IMR-90 (cell line): ENCODE results near the gene VAC14. TPM values are rescaled to one million over a fixed set of nuclear protein-coding genes. Genes with fewer than 3 reads are reported as not detected.
A peak's percentile ranks its signal among the peaks of the same experiment; 100 is the strongest.

Experiments
- ATAC-seq: fragments of 200-7000 bp; cut with Tn5 transposase; 2 replicates; pipeline ENCODE4 v1.9.1; 2020; ENCODE audit warnings: low read depth, mild to moderate bottlenecking, moderate library complexity
- BruUV-seq: library from RNA; stranded (reverse); fragments of 400-500 nt; replicated peaks from 2 replicates; lab custom pipeline; 2021; lab: Mats Ljungman, UMichigan
- CTCF ChIA-PET: fragments of 300-600 bp; formaldehyde crosslinking; extraction: SDS; loops from one replicate; lab custom pipeline; 2021; ENCODE audit warnings: antibody characterized with exemption; lab: Yijun Ruan, JAX
- POLR2A ChIA-PET: fragments of 300-600 bp; sonication (Branson Sonifier 250); formaldehyde crosslinking; loops from one replicate; lab custom pipeline; 2022; ENCODE audit warnings: antibody characterized with exemption; ENCODE audit not compliant: unreplicated experiment; lab: Charles Lee
- DNase-seq: peaks from one replicate; pipeline ENCODE4 v3.0.0; 2013
- H2AFZ ChIP-seq: replicated peaks from 2 replicates; pipeline ENCODE3; 2013; ENCODE audit warnings: low read length, mild to moderate bottlenecking; ENCODE audit not compliant: poor library complexity
- H2AK5ac ChIP-seq: 2 replicates; pipeline ENCODE4 v1.6.1; 2013; ENCODE audit warnings: low read depth, low read length, inconsistent platforms
- H2AK9ac ChIP-seq: replicated peaks from 2 replicates; pipeline ENCODE3; 2013; ENCODE audit warnings: mild to moderate bottlenecking, low read depth, low read length, moderate library complexity; ENCODE audit not compliant: poor library complexity
- H2BK120ac ChIP-seq: 2 replicates; pipeline ENCODE4 v1.6.1; 2013; ENCODE audit warnings: low read depth, low read length, inconsistent platforms
- H2BK15ac ChIP-seq: 3 replicates; pipeline ENCODE4 v1.6.1; 2013; ENCODE audit warnings: low read depth, low read length, inconsistent platforms
- H2BK20ac ChIP-seq: 2 replicates; pipeline ENCODE4 v1.6.1; 2013; ENCODE audit warnings: low read depth, mild to moderate bottlenecking, inconsistent platforms, low read length, moderate library complexity
- H2BK5ac ChIP-seq: 2 replicates; pipeline ENCODE4 v1.6.1; 2013; ENCODE audit warnings: mild to moderate bottlenecking, low read depth, low read length, inconsistent platforms; ENCODE audit not compliant: poor library complexity, severe bottlenecking
- H3K14ac ChIP-seq: replicated peaks from 2 replicates; pipeline ENCODE4 v1.6.1; 2013; ENCODE audit warnings: low read depth, low read length, inconsistent platforms
- H3K18ac ChIP-seq: 2 replicates; pipeline ENCODE4 v1.6.1; 2013; ENCODE audit warnings: low read depth, low read length, control low read depth
- H3K23ac ChIP-seq: 2 replicates; pipeline ENCODE4 v1.6.1; 2013; ENCODE audit warnings: low read depth, low read length, inconsistent platforms
- H3K27ac ChIP-seq: 2 replicates; pipeline ENCODE4 v1.5.1; 2013; ENCODE audit warnings: mild to moderate bottlenecking, control low read depth, low read length; ENCODE audit not compliant: insufficient read depth
- H3K27me3 ChIP-seq: 2 replicates; pipeline ENCODE4 v1.6.1; 2013; ENCODE audit warnings: low read length; ENCODE audit not compliant: control insufficient read depth, insufficient read depth
- H3K36me3 ChIP-seq: 2 replicates; pipeline ENCODE4 v1.6.1; 2013; ENCODE audit warnings: low read length, mixed read lengths; ENCODE audit not compliant: control insufficient read depth, insufficient read depth
- H3K4ac ChIP-seq: 2 replicates; pipeline ENCODE4 v1.6.1; 2013; ENCODE audit warnings: low read depth, low read length, inconsistent platforms
- H3K4me1 ChIP-seq: 2 replicates; pipeline ENCODE4 v1.6.1; 2013; ENCODE audit warnings: low read length, mixed read lengths; ENCODE audit not compliant: control insufficient read depth, insufficient read depth
- H3K4me2 ChIP-seq: 2 replicates; pipeline ENCODE4 v1.6.1; 2013; ENCODE audit warnings: low read depth, mild to moderate bottlenecking, control low read depth, low read length, moderate library complexity
- H3K4me3 ChIP-seq: 2 replicates; pipeline ENCODE4 v1.5.1; 2013; ENCODE audit warnings: low read depth, mild to moderate bottlenecking, control low read depth, low read length, moderate library complexity; ENCODE audit not compliant: insufficient read depth
- H3K56ac ChIP-seq: 2 replicates; pipeline ENCODE4 v1.6.1; 2013; ENCODE audit warnings: low read length, inconsistent platforms; ENCODE audit not compliant: insufficient read depth; ENCODE audit errors: extremely low read depth
- H3K79me1 ChIP-seq, 2 experiments: 2 replicates each; pipeline ENCODE4 v1.6.1; 2013; ENCODE audit warnings: low read length in 2 of 2, inconsistent platforms in 1 of 2, low read depth in 1 of 2
- H3K9ac ChIP-seq: 2 replicates; pipeline ENCODE4 v1.6.1; 2013; ENCODE audit warnings: low read depth, low read length, control low read depth
- H3K9me1 ChIP-seq: 2 replicates; pipeline ENCODE4 v1.6.1; 2013; ENCODE audit warnings: low read length, inconsistent platforms; ENCODE audit not compliant: insufficient read depth
- H3K9me3 ChIP-seq: 2 replicates; pipeline ENCODE4 v1.6.1; 2013; ENCODE audit warnings: low read length; ENCODE audit not compliant: control insufficient read depth, insufficient read depth
- H4K20me1 ChIP-seq: 2 replicates; pipeline ENCODE4 v1.6.1; 2013; ENCODE audit warnings: low read length, inconsistent platforms; ENCODE audit not compliant: insufficient read depth
- H4K5ac ChIP-seq: 2 replicates; pipeline ENCODE4 v1.6.1; 2013; ENCODE audit warnings: mild to moderate bottlenecking, low read depth, low read length, control low read depth
- H4K8ac ChIP-seq, 2 experiments: 2 replicates each; pipeline ENCODE4 v1.6.1; 2013; ENCODE audit warnings: low read depth in 2 of 2, low read length in 2 of 2, control low read depth in 1 of 2, inconsistent platforms in 1 of 2
- H4K91ac ChIP-seq: 2 replicates; pipeline ENCODE4 v1.6.1; 2013; ENCODE audit warnings: low read depth, low read length, inconsistent platforms; ENCODE audit not compliant: insufficient read depth
- CEBPB ChIP-seq: IDR thresholded peaks from 2 replicates; pipeline ENCODE4 v1.6.1; 2012; ENCODE audit warnings: low read depth, low read length, improper control_type of control experiment
- FOS ChIP-seq: fragments of 150-350 bp; IDR thresholded peaks from 2 replicates; pipeline ENCODE4 v1.6.1; 2016; ENCODE audit warnings: low read depth, low read length
- MAFK ChIP-seq: IDR thresholded peaks from 2 replicates; pipeline ENCODE4 v1.6.1; 2012; ENCODE audit warnings: low read depth, low read length, improper control_type of control experiment
- MAZ ChIP-seq: IDR thresholded peaks from 2 replicates; pipeline ENCODE4 v1.6.1; 2012; ENCODE audit warnings: low read depth, mild to moderate bottlenecking, low read length, improper control_type of control experiment, moderate library complexity, borderline replicate concordance
- MXI1 ChIP-seq: IDR thresholded peaks from 2 replicates; pipeline ENCODE4 v1.6.1; 2012; ENCODE audit warnings: low read depth, mild to moderate bottlenecking, low read length, moderate library complexity, borderline replicate concordance
- NFE2L2 ChIP-seq: fragments of 150-350 bp; IDR thresholded peaks from 2 replicates; pipeline ENCODE4 v1.6.1; 2016; ENCODE audit warnings: low read depth, mild to moderate bottlenecking, low read length
- POLR2A ChIP-seq: IDR thresholded peaks from 2 replicates; pipeline ENCODE4 v1.6.1; 2012; ENCODE audit warnings: mild to moderate bottlenecking, low read depth, low read length
- RAD21 ChIP-seq: IDR thresholded peaks from 2 replicates; pipeline ENCODE4 v1.6.1; 2012; ENCODE audit warnings: low read length, improper control_type of control experiment
- RCOR1 ChIP-seq: IDR thresholded peaks from 2 replicates; pipeline ENCODE4 v1.6.1; 2012; ENCODE audit warnings: mild to moderate bottlenecking, low read length, improper control_type of control experiment; ENCODE audit not compliant: insufficient replicate concordance
- RFX5 ChIP-seq: IDR thresholded peaks from 2 replicates; pipeline ENCODE4 v1.8.0; 2012; ENCODE audit warnings: low read depth, mild to moderate bottlenecking, low read length, moderate library complexity
- SMC3 ChIP-seq: fragments of 150-350 bp; IDR thresholded peaks from 2 replicates; pipeline ENCODE4 v1.6.1; 2016; ENCODE audit warnings: low read depth, mild to moderate bottlenecking, antibody characterized with exemption, low read length, moderate library complexity
- WGBS, 2 experiments: methylation state at CpG; one replicate each; pipeline versions ENCODE4 v1.1.5 to v1.1.7; 2013; ENCODE audit warnings: missing lambda C conversion rate in 2 of 2; ENCODE audit not compliant: insufficient read length in 1 of 2; ENCODE audit errors: extremely low coverage in 2 of 2; 5-methylcytosine and 5-hydroxymethylcytosine counted together
- dilution Hi-C: fragments of 300-500 bp; cut with HindIII; formaldehyde crosslinking; loops from one replicate; pipeline ENCODE4 v1.14.3; 2018; ENCODE audit warnings: low sequenced_read_pairs; ENCODE audit not compliant: unreplicated experiment
- in situ Hi-C: fragments of 300-500 bp; cut with MboI; formaldehyde crosslinking; loops from 3 replicates; pipeline ENCODE4 v1.14.3; 2019; ENCODE audit warnings: low sequenced_read_pairs, inconsistent platforms, mixed read lengths
- intact Hi-C: fragments of 100-400 bp; cut with micrococcal nuclease; formaldehyde crosslinking; loops from 2 replicates; pipeline ENCODE4 v1.10.0; 2022
- polyA plus RNA-seq, 3 experiments: library from polyadenylated mRNA; depleted of rRNA; stranded (reverse); fragments of >200 nt; gene quantifications; 2 replicates each; pipeline ENCODE4 v1.2.3, GENCODE V29; 2012; ENCODE audit warnings: low replicate concordance in 1 of 3
- total RNA-seq: library from RNA; depleted of rRNA; stranded (reverse); fragments of >200 nt; gene quantifications from 2 replicates; pipeline ENCODE4 v1.2.3, GENCODE V29; 2012
- TF ChIP-seq, protein P1 (sequence below): fragments of 150-350 bp; IDR thresholded peaks from 2 replicates; pipeline ENCODE4 v1.6.1; 2016; ENCODE audit warnings: low read depth, mild to moderate bottlenecking, low read length, moderate library complexity, borderline replicate concordance
- TF ChIP-seq, protein P2 (sequence below): conservative IDR thresholded peaks from 2 replicates; pipeline ENCODE4 v1.5.1; 2012; ENCODE audit warnings: mild to moderate bottlenecking, low read depth, low read length, improper control_type of control experiment
- TF ChIP-seq, protein P3 (sequence below): fragments of 150-350 bp; IDR thresholded peaks from 2 replicates; pipeline ENCODE4 v1.6.1; 2017; ENCODE audit warnings: mild to moderate bottlenecking, antibody characterized with exemption, low read length, low read depth

The VAC14 gene
- total and polyA plus RNA-seq, 2 of the 4 experiments (the other 2 are of a cell fraction), result 21.1 to 40.2 TPM

DNA sequence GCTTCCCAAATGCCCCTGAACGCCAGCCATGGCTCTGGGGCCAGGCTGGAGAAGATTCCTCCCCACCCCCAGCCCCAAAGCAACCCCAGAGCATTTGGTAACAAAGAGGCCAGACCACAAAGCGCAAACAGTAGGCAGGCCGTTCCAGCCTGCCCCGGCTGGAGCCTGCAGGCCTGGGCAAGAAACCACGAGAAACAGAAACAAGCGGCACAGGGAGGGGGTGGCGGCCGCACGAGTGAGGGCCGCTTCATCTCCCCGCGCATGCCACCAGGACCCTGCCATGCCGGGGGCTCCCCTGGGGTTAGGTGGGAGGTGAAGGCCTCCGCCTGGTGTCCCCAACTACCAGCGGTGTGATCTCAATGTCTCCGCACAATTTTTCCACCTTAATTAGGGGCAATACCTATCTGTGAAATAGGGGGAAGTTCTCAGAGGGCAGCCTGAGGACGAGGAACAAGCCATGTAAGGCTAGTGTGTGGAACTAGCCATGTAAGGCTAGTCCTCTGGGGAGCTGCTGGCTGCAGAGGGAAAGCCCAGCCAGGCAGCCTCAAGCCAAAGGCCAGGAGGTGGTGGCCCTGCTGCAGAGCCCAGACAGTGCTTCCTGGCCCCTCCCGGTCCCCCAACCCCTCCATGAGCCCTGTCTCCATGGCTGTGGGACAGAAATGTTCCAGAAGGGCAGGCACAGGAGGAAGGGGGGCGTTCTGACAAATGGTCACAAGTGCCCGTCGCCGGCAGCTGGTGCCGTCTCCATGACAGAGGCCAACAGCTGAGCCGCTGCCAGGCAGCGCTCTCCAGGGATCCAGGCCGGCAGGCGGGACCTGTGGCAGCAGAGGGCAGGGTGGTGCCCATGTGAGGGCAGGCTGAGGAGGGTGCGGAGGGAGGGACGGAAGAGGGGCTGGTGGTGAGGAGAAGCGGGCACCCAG, 100.6 kb downstream of the VAC14 start:
- in situ Hi-C loops (no loop called here), intact Hi-C loops (no loop called here), dilution Hi-C loops (no loop called here)
- H3K79me1 ChIP-seq, result peaks cover 0 to 40% of the 10 kb centered on the region in 2 experiments; a peak in 2 of 4 replicates
- POLR2A ChIA-PET, result no interaction called here
- H3K18ac ChIP-seq, result no peak overlapping the region
- peak overlapping the region; percentile 100 for H2AK5ac ChIP-seq
- no peak overlapping the region for H3K9ac ChIP-seq
- ATAC-seq, result no peak
- no peaks in the 10 kb centered on the region for H3K27me3 ChIP-seq
- peak overlapping the region; percentile 45 for H2BK5ac ChIP-seq
- peak overlapping the region; percentile 99 for H4K91ac ChIP-seq
- no peak overlapping the region for H3K23ac ChIP-seq
- 0 out of 2 replicates have a peak overlapping the region, but pooled peaks have one; percentile 57 for H3K14ac ChIP-seq
- no peaks in the 10 kb centered on the region for H3K9me3 ChIP-seq
- no peaks in the 10 kb centered on the region for H4K20me1 ChIP-seq
- WGBS, 2 experiments, result 89% methylated on average over 7 of the region's 30 CpGs; no CpG with 5 or more reads in 1 of the 2 experiments
- H2AFZ ChIP-seq, result no peak overlapping the region
- no peak overlapping the region for H3K56ac ChIP-seq
- H3K36me3 ChIP-seq, result no peaks in the 10 kb centered on the region; the same call in 1 of the 2 replicates
- peaks cover 45% of the 10 kb centered on the region for H3K9me1 ChIP-seq
- CTCF ChIA-PET, result no interaction called here
- H2BK120ac ChIP-seq, result peak overlapping the region; percentile 99
- H3K4ac ChIP-seq, result peak overlapping the region; percentile 97
- H2BK15ac ChIP-seq, result peak overlapping the region; percentile 13; the same call in 1 of the 3 replicates
- peak overlapping the region; percentile 46 for H2AK9ac ChIP-seq
- no peak for DNase-seq
- no peak overlapping the region for H3K27ac ChIP-seq
- H3K4me2 ChIP-seq, result no peak overlapping the region
- no peak overlapping the region for H3K4me3 ChIP-seq
- peak overlapping the region; percentile 22; the same call in 1 of the 2 replicates for H4K5ac ChIP-seq
- H2BK20ac ChIP-seq, result peak overlapping the region; percentile 49
- no TSS peak for BruUV-seq
- H3K4me1 ChIP-seq, result peaks cover 50% of the 10 kb centered on the region
- peak overlapping the region; percentile 4 to 27; a peak in 2 of 4 replicates for H4K8ac ChIP-seq
- TF ChIP-seq NFE2L2, result no peak
- TF ChIP-seq RFX5, result no peak
- TF ChIP-seq CEBPB, result no peak
- TF ChIP-seq RAD21, result no peak
- TF ChIP-seq MAFK, result no peak
- TF ChIP-seq FOS, result no peak
- no peak for TF ChIP-seq SMC3
- TF ChIP-seq, protein P1, sequence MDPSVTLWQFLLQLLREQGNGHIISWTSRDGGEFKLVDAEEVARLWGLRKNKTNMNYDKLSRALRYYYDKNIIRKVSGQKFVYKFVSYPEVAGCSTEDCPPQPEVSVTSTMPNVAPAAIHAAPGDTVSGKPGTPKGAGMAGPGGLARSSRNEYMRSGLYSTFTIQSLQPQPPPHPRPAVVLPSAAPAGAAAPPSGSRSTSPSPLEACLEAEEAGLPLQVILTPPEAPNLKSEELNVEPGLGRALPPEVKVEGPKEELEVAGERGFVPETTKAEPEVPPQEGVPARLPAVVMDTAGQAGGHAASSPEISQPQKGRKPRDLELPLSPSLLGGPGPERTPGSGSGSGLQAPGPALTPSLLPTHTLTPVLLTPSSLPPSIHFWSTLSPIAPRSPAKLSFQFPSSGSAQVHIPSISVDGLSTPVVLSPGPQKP, result no peak
- TF ChIP-seq RCOR1, result no peak
- no peak for TF ChIP-seq POLR2A
- TF ChIP-seq MXI1, result no peak
- TF ChIP-seq, protein P2, sequence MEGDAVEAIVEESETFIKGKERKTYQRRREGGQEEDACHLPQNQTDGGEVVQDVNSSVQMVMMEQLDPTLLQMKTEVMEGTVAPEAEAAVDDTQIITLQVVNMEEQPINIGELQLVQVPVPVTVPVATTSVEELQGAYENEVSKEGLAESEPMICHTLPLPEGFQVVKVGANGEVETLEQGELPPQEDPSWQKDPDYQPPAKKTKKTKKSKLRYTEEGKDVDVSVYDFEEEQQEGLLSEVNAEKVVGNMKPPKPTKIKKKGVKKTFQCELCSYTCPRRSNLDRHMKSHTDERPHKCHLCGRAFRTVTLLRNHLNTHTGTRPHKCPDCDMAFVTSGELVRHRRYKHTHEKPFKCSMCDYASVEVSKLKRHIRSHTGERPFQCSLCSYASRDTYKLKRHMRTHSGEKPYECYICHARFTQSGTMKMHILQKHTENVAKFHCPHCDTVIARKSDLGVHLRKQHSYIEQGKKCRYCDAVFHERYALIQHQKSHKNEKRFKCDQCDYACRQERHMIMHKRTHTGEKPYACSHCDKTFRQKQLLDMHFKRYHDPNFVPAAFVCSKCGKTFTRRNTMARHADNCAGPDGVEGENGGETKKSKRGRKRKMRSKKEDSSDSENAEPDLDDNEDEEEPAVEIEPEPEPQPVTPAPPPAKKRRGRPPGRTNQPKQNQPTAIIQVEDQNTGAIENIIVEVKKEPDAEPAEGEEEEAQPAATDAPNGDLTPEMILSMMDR, result no peak
- TF ChIP-seq, protein P3, sequence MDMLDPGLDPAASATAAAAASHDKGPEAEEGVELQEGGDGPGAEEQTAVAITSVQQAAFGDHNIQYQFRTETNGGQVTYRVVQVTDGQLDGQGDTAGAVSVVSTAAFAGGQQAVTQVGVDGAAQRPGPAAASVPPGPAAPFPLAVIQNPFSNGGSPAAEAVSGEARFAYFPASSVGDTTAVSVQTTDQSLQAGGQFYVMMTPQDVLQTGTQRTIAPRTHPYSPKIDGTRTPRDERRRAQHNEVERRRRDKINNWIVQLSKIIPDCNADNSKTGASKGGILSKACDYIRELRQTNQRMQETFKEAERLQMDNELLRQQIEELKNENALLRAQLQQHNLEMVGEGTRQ, result no peak
- TF ChIP-seq MAZ, result no peak
